ENCODE measurements around the gene OGDHL. TPM values are rescaled to one million over a fixed set of nuclear protein-coding genes. Genes with fewer than 3 reads are reported as not detected.

OGDHL gene
- total and polyA plus RNA-seq, 9 of the 15 experiments (the other 6 are each of a cell fraction or from before 2014, with no cell fraction given) = 0.01 to 1.8 (median 0.91) TPM

DNA sequence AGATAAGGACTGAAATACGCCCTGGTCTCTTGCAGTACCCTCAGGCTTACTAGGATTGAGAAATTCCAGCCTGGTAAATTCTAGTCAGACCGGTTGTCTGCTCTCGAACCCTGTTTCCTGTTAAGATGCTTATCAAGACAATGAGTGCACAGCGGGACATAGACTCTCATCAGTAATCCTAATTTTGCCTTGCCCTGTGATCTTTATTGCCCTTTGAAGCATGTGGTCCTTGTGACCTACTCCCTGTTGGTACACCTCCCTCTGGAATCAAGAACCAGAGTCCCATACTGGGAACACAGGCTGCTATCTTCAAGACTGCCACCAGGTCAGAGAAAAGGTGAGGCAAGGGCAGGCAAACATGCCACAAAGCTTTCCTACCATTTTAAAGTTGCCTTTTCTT, 75.5 kb downstream of the OGDHL start:
- BruUV-seq (replicated peaks) = no TSS peak
- no peak for TF ChIP-seq MTA2 (IDR thresholded peaks at IDR 0.05; ENCODE audit: low read depth)
- TF ChIP-seq, protein P1, sequence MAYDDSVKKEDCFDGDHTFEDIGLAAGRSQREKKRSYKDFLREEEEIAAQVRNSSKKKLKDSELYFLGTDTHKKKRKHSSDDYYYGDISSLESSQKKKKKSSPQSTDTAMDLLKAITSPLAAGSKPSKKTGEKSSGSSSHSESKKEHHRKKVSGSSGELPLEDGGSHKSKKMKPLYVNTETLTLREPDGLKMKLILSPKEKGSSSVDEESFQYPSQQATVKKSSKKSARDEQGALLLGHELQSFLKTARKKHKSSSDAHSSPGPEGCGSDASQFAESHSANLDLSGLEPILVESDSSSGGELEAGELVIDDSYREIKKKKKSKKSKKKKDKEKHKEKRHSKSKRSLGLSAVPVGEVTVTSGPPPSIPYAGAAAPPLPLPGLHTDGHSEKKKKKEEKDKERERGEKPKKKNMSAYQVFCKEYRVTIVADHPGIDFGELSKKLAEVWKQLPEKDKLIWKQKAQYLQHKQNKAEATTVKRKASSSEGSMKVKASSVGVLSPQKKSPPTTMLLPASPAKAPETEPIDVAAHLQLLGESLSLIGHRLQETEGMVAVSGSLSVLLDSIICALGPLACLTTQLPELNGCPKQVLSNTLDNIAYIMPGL (CRISPR knock-in tag; IDR thresholded peaks at IDR 0.05) = no peak
- no peak for TF ChIP-seq USF2 (CRISPR knock-in tag; IDR thresholded peaks at IDR 0.05)
- TF ChIP-seq ZNF644 (tag; IDR thresholded peaks at IDR 0.05; ENCODE audit: low read depth) = no peak
- CTCF ChIA-PET (ENCODE audit: low intra/inter-chr PET ratio) = no interaction called here

More for the DNA sequence above, 75.5 kb downstream of the OGDHL start:
- DNase-seq (ENCODE audit: extremely low read depth in 1 of 4, low spot score in 3 of 4) = no peak
- no peaks in the 10 kb centered on the region for H4K20me1 ChIP-seq (replicated peaks; ENCODE audit: control insufficient read depth, insufficient read depth, low read length)
- intact Hi-C loops (cut with micrococcal nuclease) = no loop called here
- peaks cover 24 to 32% of the 10 kb centered on the region in 2 experiments for H3K27me3 ChIP-seq (ENCODE audit: control insufficient read depth in 2 of 2, insufficient read depth in 2 of 2, low read length in 2 of 2)
- no peaks in the 10 kb centered on the region for H3K9me1 ChIP-seq (ENCODE audit: control insufficient read depth, insufficient read depth, low read length)
- H3K36me3 ChIP-seq (ENCODE audit: control insufficient read depth, insufficient read depth, low read length) = no peaks in the 10 kb centered on the region
- H3K27ac ChIP-seq (ENCODE audit: extremely low read depth, low read depth, low read length) = no peak overlapping the region
- no peak for FAIRE-seq
- H3K4me1 ChIP-seq (replicated peaks in 1 of 2; ENCODE audit: control insufficient read depth in 2 of 2, insufficient read depth in 2 of 2, low read length in 2 of 2) = no peaks in the 10 kb centered on the region
- in situ Hi-C loops (cut with MboI) = no loop called here
- no peak overlapping the region for H2AFZ ChIP-seq (ENCODE audit: low read depth, low read length)
- no peaks in the 10 kb centered on the region for H3K9me3 ChIP-seq (replicated peaks; ENCODE audit: control insufficient read depth, insufficient read depth, low read depth, low read length)
- H3K9ac ChIP-seq (ENCODE audit: insufficient read depth in 1 of 2, low read depth in 2 of 2, low read length in 2 of 2) = no peak overlapping the region
- no peak overlapping the region for H3K4me3 ChIP-seq
- no peaks in the 10 kb centered on the region for H3K79me2 ChIP-seq (ENCODE audit: control insufficient read depth, insufficient read depth, low read length)
- 0% methylated on average over 4 of the region's 4 CpGs for WGBS (ENCODE audit: insufficient coverage, low coverage, missing lambda C conversion rate)
- POLR2A ChIA-PET = no interaction called here
- H3K4me2 ChIP-seq (ENCODE audit: insufficient read depth, low read length) = no peak overlapping the region
- ATAC-seq = no peak

Other genes with a start within 250 kb of the OGDHL start
- 7.1 and 7.8 TPM in 2 replicates for gene ERCC6, start 223.2 kb downstream of the OGDHL start, total RNA-seq (2014; rRNA removed)
- 13.6 and 13.8 TPM in 2 replicates for gene ERCC6, start 223.2 kb downstream of the OGDHL start, total RNA-seq (2014; rRNA removed; fragmentation: Illumina TruSeq; extraction: Trizol)
- gene ERCC6, start 223.2 kb downstream of the OGDHL start, total RNA-seq (2015; rRNA removed; fragmentation: Illumina TruSeq; extraction: Trizol) = 11.5 and 11.8 TPM in 2 replicates
- gene ERCC6, start 223.2 kb downstream of the OGDHL start, total RNA-seq (2021) = 15.7 and 17.3 TPM in 2 replicates
- gene ERCC6, start 223.2 kb downstream of the OGDHL start, polyA plus RNA-seq (2011; rRNA removed) = 17.0 and 17.7 TPM in 2 replicates
- 9.1 and 11.6 TPM in 2 replicates for gene ERCC6, start 223.2 kb downstream of the OGDHL start, polyA plus RNA-seq (2014; fragmentation: Illumina TruSeq; extraction: Trizol)
- gene ERCC6, start 223.2 kb downstream of the OGDHL start, polyA plus RNA-seq (2014; fragmentation: Nextera tagmentation; extraction: Ambion mirVana) = 10 to 100 TPM in 1 of 2 experiments, 1 to 10 TPM in 1; 7.8 to 13.4 TPM
- 7.2 and 9.9 TPM in 2 replicates for gene ERCC6, start 223.2 kb downstream of the OGDHL start, polyA plus RNA-seq (2014; rRNA removed)
- gene SLC18A3, start 152.0 kb downstream of the OGDHL start, total RNA-seq (2014; rRNA removed) = not detected in 2 replicates
- gene SLC18A3, start 152.0 kb downstream of the OGDHL start, total RNA-seq (2014; rRNA removed; fragmentation: Illumina TruSeq; extraction: Trizol) = not detected in 2 replicates
- gene SLC18A3, start 152.0 kb downstream of the OGDHL start, total RNA-seq (2015; rRNA removed; fragmentation: Illumina TruSeq; extraction: Trizol) = not detected in 2 replicates
- gene SLC18A3, start 152.0 kb downstream of the OGDHL start, total RNA-seq (2021) = not detected in 2 replicates
- not detected in 2 replicates for gene SLC18A3, start 152.0 kb downstream of the OGDHL start, polyA plus RNA-seq (2011; rRNA removed)
- gene SLC18A3, start 152.0 kb downstream of the OGDHL start, polyA plus RNA-seq (2014; fragmentation: Illumina TruSeq; extraction: Trizol) = not detected in 2 replicates
- gene SLC18A3, start 152.0 kb downstream of the OGDHL start, polyA plus RNA-seq (2014; fragmentation: Nextera tagmentation; extraction: Ambion mirVana) = not detected
- not detected in 2 replicates for gene SLC18A3, start 152.0 kb downstream of the OGDHL start, polyA plus RNA-seq (2014; rRNA removed)
- not detected in 2 replicates for gene CHAT, start 148.3 kb downstream of the OGDHL start, total RNA-seq (2014; rRNA removed)
- gene CHAT, start 148.3 kb downstream of the OGDHL start, total RNA-seq (2014; rRNA removed; fragmentation: Illumina TruSeq; extraction: Trizol) = not detected in 2 replicates
- gene CHAT, start 148.3 kb downstream of the OGDHL start, total RNA-seq (2015; rRNA removed; fragmentation: Illumina TruSeq; extraction: Trizol) = not detected in 2 replicates
- not detected in 2 replicates for gene CHAT, start 148.3 kb downstream of the OGDHL start, total RNA-seq (2021)
- not detected in 2 replicates for gene CHAT, start 148.3 kb downstream of the OGDHL start, polyA plus RNA-seq (2011; rRNA removed)
- not detected in 2 replicates for gene CHAT, start 148.3 kb downstream of the OGDHL start, polyA plus RNA-seq (2014; fragmentation: Illumina TruSeq; extraction: Trizol)
- not detected for gene CHAT, start 148.3 kb downstream of the OGDHL start, polyA plus RNA-seq (2014; fragmentation: Nextera tagmentation; extraction: Ambion mirVana)
- not detected in 2 replicates for gene CHAT, start 148.3 kb downstream of the OGDHL start, polyA plus RNA-seq (2014; rRNA removed)
- not detected in 2 replicates for gene C10orf53, start 82.7 kb downstream of the OGDHL start, total RNA-seq (2014; rRNA removed)
- gene C10orf53, start 82.7 kb downstream of the OGDHL start, total RNA-seq (2014; rRNA removed; fragmentation: Illumina TruSeq; extraction: Trizol) = not detected in 2 replicates
- not detected in 2 replicates for gene C10orf53, start 82.7 kb downstream of the OGDHL start, total RNA-seq (2015; rRNA removed; fragmentation: Illumina TruSeq; extraction: Trizol)
- gene C10orf53, start 82.7 kb downstream of the OGDHL start, total RNA-seq (2021) = not detected in 2 replicates
- not detected in 2 replicates for gene C10orf53, start 82.7 kb downstream of the OGDHL start, polyA plus RNA-seq (2011; rRNA removed)
- not detected in 2 replicates for gene C10orf53, start 82.7 kb downstream of the OGDHL start, polyA plus RNA-seq (2014; fragmentation: Illumina TruSeq; extraction: Trizol)
- gene C10orf53, start 82.7 kb downstream of the OGDHL start, polyA plus RNA-seq (2014; fragmentation: Nextera tagmentation; extraction: Ambion mirVana) = not detected
- not detected in 2 replicates for gene C10orf53, start 82.7 kb downstream of the OGDHL start, polyA plus RNA-seq (2014; rRNA removed)
- gene PARG, start 179.7 kb upstream of the OGDHL start, total RNA-seq (2014; rRNA removed) = 37.1 and 39.2 TPM in 2 replicates
- gene PARG, start 179.7 kb upstream of the OGDHL start, total RNA-seq (2014; rRNA removed; fragmentation: Illumina TruSeq; extraction: Trizol) = 45.9 and 55.4 TPM in 2 replicates
- 46.0 and 49.9 TPM in 2 replicates for gene PARG, start 179.7 kb upstream of the OGDHL start, total RNA-seq (2015; rRNA removed; fragmentation: Illumina TruSeq; extraction: Trizol)
- gene PARG, start 179.7 kb upstream of the OGDHL start, total RNA-seq (2021) = 38.6 and 44.7 TPM in 2 replicates
- gene PARG, start 179.7 kb upstream of the OGDHL start, polyA plus RNA-seq (2011; rRNA removed) = 25.5 and 28.8 TPM in 2 replicates
- 27.6 and 28.4 TPM in 2 replicates for gene PARG, start 179.7 kb upstream of the OGDHL start, polyA plus RNA-seq (2014; fragmentation: Illumina TruSeq; extraction: Trizol)
- gene PARG, start 179.7 kb upstream of the OGDHL start, polyA plus RNA-seq (2014; fragmentation: Nextera tagmentation; extraction: Ambion mirVana) = 1 to 10 TPM; 8.5 to 9.9 TPM
- 26.4 and 29.6 TPM in 2 replicates for gene PARG, start 179.7 kb upstream of the OGDHL start, polyA plus RNA-seq (2014; rRNA removed)
- gene TIMM23B, start 179.7 kb upstream of the OGDHL start, total RNA-seq (2014; rRNA removed) = 25.8 and 34.5 TPM in 2 replicates
- gene TIMM23B, start 179.7 kb upstream of the OGDHL start, total RNA-seq (2014; rRNA removed; fragmentation: Illumina TruSeq; extraction: Trizol) = 19.9 and 21.0 TPM in 2 replicates
- gene TIMM23B, start 179.7 kb upstream of the OGDHL start, total RNA-seq (2015; rRNA removed; fragmentation: Illumina TruSeq; extraction: Trizol) = 23.4 and 24.7 TPM in 2 replicates
- 26.9 and 28.8 TPM in 2 replicates for gene TIMM23B, start 179.7 kb upstream of the OGDHL start, total RNA-seq (2021)
- gene TIMM23B, start 179.7 kb upstream of the OGDHL start, polyA plus RNA-seq (2011; rRNA removed) = 28.5 and 37.0 TPM in 2 replicates
- 20.9 and 24.7 TPM in 2 replicates for gene TIMM23B, start 179.7 kb upstream of the OGDHL start, polyA plus RNA-seq (2014; fragmentation: Illumina TruSeq; extraction: Trizol)
- gene TIMM23B, start 179.7 kb upstream of the OGDHL start, polyA plus RNA-seq (2014; fragmentation: Nextera tagmentation; extraction: Ambion mirVana) = 10 to 100 TPM in 1 of 2 experiments, 1 to 10 TPM in 1; 7.2 to 11.0 TPM
- gene TIMM23B, start 179.7 kb upstream of the OGDHL start, polyA plus RNA-seq (2014; rRNA removed) = 38.7 and 40.2 TPM in 2 replicates
- gene AGAP6, start 226.1 kb upstream of the OGDHL start, total RNA-seq (2014; rRNA removed) = 17.8 and 19.3 TPM in 2 replicates
- 15.2 and 16.9 TPM in 2 replicates for gene AGAP6, start 226.1 kb upstream of the OGDHL start, total RNA-seq (2014; rRNA removed; fragmentation: Illumina TruSeq; extraction: Trizol)
- gene AGAP6, start 226.1 kb upstream of the OGDHL start, total RNA-seq (2015; rRNA removed; fragmentation: Illumina TruSeq; extraction: Trizol) = 18.3 and 18.4 TPM in 2 replicates
- 22.3 and 23.3 TPM in 2 replicates for gene AGAP6, start 226.1 kb upstream of the OGDHL start, total RNA-seq (2021)
- gene AGAP6, start 226.1 kb upstream of the OGDHL start, polyA plus RNA-seq (2011; rRNA removed) = 46.8 and 53.3 TPM in 2 replicates
- gene AGAP6, start 226.1 kb upstream of the OGDHL start, polyA plus RNA-seq (2014; fragmentation: Illumina TruSeq; extraction: Trizol) = 29.8 and 36.4 TPM in 2 replicates
- 1 to 10 TPM; 1.0 to 4.3 TPM for gene AGAP6, start 226.1 kb upstream of the OGDHL start, polyA plus RNA-seq (2014; fragmentation: Nextera tagmentation; extraction: Ambion mirVana)
- 43.8 and 45.8 TPM in 2 replicates for gene AGAP6, start 226.1 kb upstream of the OGDHL start, polyA plus RNA-seq (2014; rRNA removed)

Data from K562 (cell line).